HG03159 (cell line): ENCODE data around the gene SLMAP.

Experiments used
- ATAC-seq: cut with Tn5 transposase; IDR thresholded peaks from one replicate; pipeline ENCODE4 v1.9.1; 2021; ENCODE audit warnings: mild to moderate bottlenecking, moderate library complexity; ENCODE audit not compliant: unreplicated experiment

The SLMAP gene

GRCh38 chr3:57755741-57756527, at the start of gene SLMAP:
TSS of gene SLMAP (plus strand) at chr3:57756309. CDS start at chr3:57757652, 1,343 bp downstream.
- peak; percentile 91 for ATAC-seq

- no peak for ATAC-seq
Observed at GRCh38 chr3:57706462-57706861, 49.6 kb upstream of the SLMAP start.

- no peak for ATAC-seq
Observed at GRCh38 chr3:57709031-57709430, 47.1 kb upstream of the SLMAP start.

GRCh38 chr3:57709559-57709958, 46.5 kb upstream of the SLMAP start:
- ATAC-seq: no peak

- ATAC-seq: no peak
Observed at GRCh38 chr3:57715686-57716085, 40.4 kb upstream of the SLMAP start.

- no peak for ATAC-seq
Observed at GRCh38 chr3:57717205-57717868, 38.8 kb upstream of the SLMAP start.

GRCh38 chr3:57718118-57718517, 38.0 kb upstream of the SLMAP start:
- ATAC-seq: no peak

- no peak for ATAC-seq
Observed at GRCh38 chr3:57726397-57726796, 29.7 kb upstream of the SLMAP start.

- ATAC-seq: no peak
Observed at GRCh38 chr3:57727106-57727505, 29.0 kb upstream of the SLMAP start.

GRCh38 chr3:57729334-57730045, 26.6 kb upstream of the SLMAP start:
- no peak for ATAC-seq

GRCh38 chr3:57730682-57731081, 25.4 kb upstream of the SLMAP start:
- no peak for ATAC-seq

- no peak for ATAC-seq
Observed at GRCh38 chr3:57731311-57731710, 24.8 kb upstream of the SLMAP start.

GRCh38 chr3:57733790-57734189, 22.3 kb upstream of the SLMAP start:
- ATAC-seq: no peak

- no peak for ATAC-seq
Observed at GRCh38 chr3:57735405-57735804, 20.7 kb upstream of the SLMAP start.

- ATAC-seq: no peak
Observed at GRCh38 chr3:57737840-57738239, 18.3 kb upstream of the SLMAP start.

GRCh38 chr3:57738391-57738790, 17.7 kb upstream of the SLMAP start:
- no peak for ATAC-seq

GRCh38 chr3:57740027-57740426, 16.1 kb upstream of the SLMAP start:
- ATAC-seq: no peak

- no peak for ATAC-seq
Observed at GRCh38 chr3:57743496-57743895, 12.6 kb upstream of the SLMAP start.

GRCh38 chr3:57745101-57745500, 11.0 kb upstream of the SLMAP start:
- no peak for ATAC-seq

GRCh38 chr3:57746156-57747010, 9.7 kb upstream of the SLMAP start:
- ATAC-seq: no peak

GRCh38 chr3:57749542-57749941, 6.6 kb upstream of the SLMAP start:
- no peak for ATAC-seq
